NCI-H2196 treated with DMSO at 0.1 percent for 48 hours (cell line): ENCODE data around the gene MMP11.
"Not testable (repeated sequence)": the region's sequence is repeated elsewhere in the genome, so short reads cannot be mapped to it uniquely, and the experiment has no call there.

Experiments used
- DNase-seq: peaks from one replicate; lab custom pipeline; 2025; ENCODE audit not compliant: unreplicated experiment; lab: John Stamatoyannopoulos, UW

MMP11 gene, protein sequence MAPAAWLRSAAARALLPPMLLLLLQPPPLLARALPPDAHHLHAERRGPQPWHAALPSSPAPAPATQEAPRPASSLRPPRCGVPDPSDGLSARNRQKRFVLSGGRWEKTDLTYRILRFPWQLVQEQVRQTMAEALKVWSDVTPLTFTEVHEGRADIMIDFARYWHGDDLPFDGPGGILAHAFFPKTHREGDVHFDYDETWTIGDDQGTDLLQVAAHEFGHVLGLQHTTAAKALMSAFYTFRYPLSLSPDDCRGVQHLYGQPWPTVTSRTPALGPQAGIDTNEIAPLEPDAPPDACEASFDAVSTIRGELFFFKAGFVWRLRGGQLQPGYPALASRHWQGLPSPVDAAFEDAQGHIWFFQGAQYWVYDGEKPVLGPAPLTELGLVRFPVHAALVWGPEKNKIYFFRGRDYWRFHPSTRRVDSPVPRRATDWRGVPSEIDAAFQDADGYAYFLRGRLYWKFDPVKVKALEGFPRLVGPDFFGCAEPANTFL

DNA sequence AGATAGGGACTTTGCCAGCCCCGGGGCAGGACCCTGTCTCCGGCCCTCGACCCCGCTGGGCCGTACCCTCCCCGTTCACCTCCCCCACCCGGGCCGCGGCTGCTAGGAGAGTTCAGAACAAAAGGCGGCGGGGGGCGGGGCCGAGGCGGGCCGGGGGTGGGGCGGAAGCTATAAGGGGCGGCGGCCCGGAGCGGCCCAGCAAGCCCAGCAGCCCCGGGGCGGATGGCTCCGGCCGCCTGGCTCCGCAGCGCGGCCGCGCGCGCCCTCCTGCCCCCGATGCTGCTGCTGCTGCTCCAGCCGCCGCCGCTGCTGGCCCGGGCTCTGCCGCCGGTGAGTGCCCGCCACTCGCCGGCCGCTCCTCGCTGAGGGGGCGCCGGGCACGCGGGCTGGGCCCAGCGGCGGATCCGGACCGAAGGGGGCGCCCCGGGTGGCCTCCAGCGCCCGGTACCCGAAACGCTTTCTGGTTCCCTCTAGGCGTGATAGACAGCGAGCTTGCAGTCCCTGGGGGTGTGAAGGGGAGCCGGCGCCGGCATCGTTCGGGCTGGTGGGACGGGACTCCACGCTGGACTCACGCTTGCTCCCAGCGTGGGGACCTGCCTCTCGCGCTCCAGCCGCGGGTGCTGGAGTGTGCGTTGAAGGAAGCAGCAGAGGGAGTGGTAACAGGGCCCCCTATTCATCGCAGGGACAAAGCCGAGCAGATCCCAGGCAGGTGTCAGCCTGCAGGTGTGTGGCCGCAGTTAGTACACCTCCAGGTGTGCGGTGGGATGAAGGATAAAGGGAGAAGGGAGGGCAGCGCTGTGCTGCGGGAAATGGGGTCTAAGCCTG lies at the start of gene MMP11:
Gene MMP11 (plus strand): TSS at position 201 of the 825 bp plus-strand sequence. CDS start 22 bp downstream, at position 223.
- DNase-seq: no peak

DNA sequence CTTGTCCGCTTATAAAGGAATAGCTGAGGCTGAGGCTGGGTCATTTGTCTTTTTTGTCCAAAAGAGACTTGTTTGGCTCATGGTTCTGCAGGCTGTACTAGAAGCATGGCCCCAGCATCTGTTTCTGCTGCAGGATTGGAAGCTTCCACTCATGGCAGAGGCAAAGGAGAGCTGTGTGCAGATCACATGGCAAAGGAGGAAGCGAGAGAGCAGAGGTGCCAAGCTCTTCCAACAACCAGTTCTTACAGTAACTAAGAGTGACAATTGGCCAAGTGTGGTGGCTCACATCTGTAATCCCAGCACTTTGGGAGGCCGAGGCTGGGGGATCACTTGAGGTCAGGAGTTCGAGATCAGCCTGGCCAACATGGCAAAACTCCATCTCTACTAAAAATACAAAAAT lies 44.5 kb upstream of the MMP11 start:
- DNase-seq: not testable (repeated sequence)

DNA sequence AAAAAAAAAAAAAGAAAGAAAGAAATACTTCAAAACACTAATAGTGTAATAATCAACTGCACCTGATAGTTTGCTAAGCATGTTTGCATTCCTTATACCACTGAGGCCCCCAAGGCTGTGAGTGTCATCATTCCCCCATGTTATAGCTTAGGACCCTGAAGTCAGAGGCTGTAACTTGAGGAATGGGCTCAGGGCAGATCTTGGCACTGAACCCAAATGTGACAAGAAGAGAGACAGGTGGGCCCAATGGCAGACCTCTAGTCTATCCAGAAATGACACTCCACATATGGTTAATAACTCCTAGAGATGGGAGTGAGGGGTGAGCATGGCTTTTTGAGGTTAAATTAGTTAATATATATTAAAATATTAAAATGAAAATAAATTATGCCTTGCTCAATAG lies 35.0 kb upstream of the MMP11 start:
- DNase-seq: no peak

DNA sequence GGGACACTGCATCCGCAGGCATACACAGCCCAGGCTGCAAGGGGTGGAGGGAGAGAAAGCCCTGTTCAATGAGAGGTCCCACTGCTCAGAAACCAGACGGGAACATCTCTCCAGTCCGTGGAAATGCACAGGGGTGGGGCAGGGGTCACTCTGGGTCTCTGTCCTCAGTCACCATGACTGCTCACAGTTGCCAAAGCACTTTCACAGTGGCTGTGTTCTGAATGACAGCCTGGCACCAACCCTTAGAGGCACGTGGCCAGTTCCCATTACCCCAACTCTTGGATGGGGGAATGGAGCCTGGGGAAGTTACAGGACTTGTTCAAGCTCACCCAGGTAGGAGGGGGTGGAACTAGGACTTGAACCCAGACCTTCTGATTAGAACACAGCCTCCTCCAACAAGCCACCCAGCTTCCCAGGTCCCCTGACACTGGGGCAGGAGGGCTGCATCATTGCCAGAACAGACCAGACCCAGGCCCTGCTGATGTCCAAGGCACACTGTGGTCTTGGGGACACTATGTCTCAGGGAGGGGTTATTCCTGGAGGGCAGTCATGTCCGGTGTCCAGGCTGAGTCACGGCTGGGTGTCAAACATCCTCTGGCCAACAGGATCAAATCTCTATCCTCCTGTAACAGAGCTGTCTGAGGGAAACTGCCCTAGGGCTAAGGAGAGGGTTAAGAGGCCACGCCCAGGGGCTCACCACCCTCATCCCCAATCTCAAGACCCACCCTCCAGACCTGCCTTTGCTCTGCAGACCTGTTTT lies 30.0 kb upstream of the MMP11 start:
- DNase-seq: no peak

DNA sequence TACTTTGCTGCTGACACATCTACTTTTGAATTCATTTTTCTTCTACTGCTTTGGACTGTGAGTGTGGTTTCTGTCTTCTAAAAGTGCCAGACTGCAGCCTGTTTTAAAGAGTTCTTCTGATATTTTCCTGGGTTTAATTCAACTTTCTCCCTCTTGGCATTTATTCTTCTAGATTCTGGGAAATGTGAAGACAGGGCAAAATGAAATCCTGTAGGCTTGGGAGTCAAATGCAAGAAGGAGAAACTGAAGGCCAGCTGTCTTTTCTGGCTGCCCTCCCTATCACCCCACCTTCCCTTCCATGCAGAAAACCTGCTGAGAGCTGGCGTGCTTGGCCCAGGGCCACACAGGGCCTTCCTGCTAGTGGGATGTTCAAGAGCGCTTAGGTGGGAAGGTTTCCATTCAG lies 29.3 kb upstream of the MMP11 start:
- no peak for DNase-seq

DNA sequence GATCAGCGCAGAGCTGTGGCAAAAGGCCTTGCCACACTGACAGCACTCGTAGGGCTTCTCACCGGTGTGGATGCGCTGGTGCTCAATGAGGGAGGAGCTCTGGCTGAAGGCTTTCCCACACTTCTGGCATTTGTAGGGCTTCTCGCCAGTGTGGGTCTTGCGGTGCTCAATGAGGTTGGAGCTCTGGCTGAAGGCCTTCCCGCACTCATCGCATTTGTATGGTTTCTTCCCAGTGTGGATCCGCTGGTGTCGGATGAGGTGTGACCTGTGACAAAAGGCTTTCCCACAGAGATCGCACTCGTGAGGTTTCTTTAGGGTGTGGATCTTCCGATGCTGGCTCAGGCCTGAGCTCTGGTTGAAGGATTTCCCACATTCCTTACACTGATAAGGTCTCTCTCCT lies 28.6 kb upstream of the MMP11 start:
- DNase-seq: no peak

DNA sequence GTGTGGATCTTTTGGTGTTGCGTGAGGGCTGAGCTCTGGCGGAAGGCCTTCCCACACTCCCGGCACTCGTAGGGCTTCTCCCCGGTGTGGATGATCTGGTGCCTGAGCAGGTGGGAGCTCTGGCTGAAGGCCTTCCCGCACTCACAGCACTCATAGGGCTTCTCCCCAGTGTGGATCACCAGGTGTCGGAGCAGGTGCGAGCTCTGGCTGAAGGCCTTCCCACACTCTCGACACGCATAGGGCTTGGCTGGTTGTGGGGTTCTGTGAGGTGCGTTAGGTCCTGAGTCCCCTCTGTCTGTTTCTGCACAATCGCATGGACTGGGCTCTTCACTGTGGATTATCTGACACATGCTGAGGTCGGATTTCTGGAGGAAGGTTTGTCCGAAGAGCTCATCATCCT lies 28.2 kb upstream of the MMP11 start:
- no peak for DNase-seq

DNA sequence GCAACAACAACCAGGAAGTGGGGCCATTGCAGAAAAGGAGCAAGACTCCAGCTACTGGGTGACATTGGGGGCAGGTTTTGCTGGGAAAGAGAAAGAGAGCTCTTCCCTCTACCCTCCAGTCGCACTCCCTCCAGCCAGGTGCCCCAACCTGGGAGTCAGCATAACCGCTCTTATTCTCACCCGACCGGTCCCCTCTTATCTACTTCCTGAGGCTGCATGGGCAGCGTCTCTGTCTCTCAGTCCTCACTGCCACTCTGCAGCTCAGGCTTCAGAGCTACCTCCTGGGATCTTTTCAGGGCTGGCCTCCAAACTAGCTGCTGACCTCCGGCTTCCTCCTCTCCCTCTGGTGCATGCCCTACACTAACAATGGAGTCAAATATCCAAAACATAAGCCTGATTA lies 26.9 kb upstream of the MMP11 start:
- DNase-seq: no peak

DNA sequence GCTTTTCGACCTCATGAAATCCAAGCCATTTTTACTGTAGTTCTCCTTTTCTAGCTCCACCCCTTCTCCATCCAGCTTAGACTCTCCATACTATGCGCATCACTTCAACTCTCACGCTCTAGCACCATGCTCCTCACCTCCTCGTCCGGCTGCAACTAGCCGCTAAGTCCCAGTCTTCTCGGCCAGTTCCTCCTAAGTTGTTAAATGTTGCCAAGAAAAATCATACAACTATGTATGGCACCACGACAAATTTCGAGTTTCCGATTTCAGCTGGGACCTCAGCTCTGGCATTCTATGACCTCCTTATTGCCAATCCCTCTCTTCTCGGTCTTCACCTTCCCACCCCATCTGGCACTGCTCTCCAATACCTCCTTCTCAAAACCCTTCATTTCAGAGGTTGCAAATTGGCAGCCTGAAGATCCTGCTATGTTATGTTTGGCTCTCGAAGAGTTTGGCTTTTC lies 22.8 kb upstream of the MMP11 start:
- DNase-seq: no peak

DNA sequence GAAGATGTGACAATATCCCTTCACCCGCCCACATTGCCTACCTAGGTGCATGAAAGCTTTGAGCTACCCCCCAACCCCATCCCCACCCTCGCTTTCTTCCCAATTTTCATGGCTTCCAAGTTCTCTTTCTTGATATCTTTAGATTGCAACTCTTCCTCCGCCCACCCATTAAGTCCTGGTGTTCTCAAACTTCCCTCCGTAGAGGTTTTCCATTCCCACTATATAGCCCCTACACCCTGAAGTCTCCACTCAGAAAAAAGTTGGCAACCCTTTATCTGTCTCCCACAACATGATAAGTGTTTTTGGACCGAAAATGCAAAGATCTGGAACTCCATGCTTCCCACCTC lies 22.3 kb upstream of the MMP11 start:
- DNase-seq: no peak

DNA sequence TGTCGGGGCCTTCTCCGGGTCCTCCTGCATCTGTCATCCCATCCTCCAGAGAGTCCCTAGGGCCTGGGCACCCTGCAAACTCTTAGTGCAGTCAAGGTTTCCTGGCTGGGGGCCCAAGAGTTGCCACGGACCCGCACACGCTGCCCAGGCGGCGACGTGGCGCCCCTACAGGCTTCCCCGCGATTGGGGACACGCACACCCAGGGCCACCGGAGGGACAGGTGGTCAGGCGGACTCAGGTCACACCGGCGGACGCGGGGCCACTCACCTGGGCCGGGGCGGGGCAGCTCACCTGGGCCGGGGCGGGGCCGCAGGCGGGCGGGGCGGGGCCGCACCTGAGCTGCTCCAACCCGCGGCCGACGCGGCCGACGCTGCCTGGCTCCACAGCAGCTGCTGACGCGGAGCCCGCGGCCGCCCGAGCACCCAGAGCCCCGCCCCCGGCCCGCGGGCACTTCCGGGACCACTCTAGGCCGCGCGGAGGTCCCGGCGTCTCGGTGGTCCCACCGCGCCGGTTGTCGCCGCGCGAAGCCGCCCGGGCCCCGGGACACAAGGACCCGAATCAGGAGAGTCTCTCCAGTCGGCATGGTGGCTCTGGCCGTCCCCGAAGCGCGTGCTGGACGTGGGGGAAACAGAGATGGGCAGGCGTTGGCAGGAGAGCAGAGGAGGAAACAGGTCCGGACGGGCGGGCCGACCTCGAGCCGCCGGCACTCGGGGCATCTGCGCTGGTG lies 21.8 kb upstream of the MMP11 start, which contains the start of gene ZNF70:
Gene ZNF70 (minus strand): TSS at position 399 of the 727 bp plus-strand sequence. CDS start 5,972 bp downstream, outside the sequence.
- DNase-seq: peak; percentile 35

DNA sequence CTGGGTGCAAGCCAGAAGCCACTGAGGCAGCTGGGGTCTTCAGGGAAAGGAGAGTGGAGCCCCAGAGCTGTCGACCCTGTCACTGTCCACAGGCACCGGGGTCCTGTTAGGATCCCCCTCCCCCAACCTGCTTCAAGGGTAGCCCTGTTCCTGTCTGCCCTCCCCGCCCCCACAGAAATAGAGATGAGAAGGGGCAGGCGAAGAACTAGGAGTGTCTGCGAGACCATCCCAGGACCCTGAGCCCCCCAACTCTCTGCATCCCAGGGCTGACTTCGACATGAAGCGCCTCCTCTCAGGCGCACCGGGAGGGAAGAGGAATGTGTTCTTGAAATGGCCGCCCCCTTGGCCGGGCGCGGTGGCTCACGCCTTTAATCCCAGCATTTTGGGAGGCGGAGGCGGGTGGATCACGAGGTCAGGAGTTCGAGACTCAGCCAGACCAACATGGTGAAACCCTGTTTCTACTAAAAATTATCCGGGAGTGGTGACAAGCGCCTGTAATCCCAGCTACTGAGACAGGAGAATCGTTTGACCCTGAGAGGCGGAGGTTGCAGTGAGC lies 21.1 kb upstream of the MMP11 start:
- no peak for DNase-seq

DNA sequence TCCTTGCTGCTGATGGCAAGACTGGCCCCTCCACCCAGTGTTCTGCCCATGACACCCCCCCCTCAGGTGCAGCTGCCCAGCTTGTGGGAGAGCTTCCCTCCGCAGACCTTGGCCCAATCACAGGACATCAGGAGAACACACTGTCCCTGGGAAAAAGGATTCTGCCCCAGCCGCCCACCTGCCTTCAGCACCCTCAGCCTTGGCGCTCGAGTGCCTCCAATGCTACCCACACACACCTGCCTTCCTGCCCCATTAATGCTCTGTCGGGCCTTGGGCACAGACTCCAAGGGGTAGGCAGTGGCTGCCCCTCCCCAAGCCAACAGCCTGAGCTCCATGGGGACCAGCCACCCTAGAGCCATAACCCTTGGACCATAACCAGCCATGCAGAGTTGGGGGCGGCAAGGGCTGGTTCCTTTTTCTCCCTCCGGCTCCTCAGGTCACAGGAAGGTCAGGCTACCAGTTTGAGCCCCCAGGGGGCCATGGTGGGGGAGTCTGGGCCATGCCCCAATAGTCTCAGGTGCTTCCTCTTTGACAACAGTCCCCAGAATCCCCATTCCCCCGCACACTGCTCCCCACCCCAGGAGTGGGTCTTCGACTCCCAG lies 20.5 kb upstream of the MMP11 start:
- no peak for DNase-seq

DNA sequence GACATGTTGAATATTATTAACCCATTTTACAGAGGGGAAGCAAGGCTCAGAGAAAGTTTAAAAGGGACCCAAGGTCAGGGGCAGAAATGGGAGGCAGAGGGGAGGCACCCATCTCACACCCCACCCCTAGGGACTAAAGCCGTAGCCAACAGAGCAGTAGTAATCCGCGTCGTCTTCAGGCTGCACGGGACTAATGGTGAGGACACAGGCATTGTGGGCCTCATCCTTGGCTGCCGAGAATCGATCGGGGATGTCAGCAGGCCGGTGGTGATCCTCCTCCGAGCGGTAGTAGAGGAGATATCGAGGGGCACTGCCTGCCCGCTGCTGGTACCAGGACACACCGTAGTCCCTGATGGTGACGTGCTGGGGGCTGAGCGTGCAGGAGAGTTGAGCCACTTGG lies 19.9 kb upstream of the MMP11 start:
- no peak for DNase-seq

DNA sequence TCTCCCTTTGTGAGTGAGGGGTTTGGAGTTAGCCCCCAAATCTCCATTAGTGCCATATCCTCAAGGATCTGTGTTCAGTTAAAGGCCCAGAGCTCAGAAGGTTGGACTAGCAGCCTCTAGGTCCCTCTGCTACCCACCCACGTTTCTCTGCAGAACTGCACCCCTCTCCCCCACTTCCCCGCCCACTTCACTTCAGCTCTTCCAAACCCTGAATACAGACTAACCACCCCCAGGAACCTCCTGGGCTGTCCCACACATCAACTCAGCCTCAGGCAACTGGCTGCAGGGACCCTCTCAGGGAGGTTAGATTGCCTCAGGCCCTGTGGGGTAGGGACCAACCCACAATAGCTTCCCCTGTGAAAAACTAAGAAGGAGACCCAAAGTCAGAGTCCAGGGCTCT lies 19.3 kb upstream of the MMP11 start:
- no peak for DNase-seq

DNA sequence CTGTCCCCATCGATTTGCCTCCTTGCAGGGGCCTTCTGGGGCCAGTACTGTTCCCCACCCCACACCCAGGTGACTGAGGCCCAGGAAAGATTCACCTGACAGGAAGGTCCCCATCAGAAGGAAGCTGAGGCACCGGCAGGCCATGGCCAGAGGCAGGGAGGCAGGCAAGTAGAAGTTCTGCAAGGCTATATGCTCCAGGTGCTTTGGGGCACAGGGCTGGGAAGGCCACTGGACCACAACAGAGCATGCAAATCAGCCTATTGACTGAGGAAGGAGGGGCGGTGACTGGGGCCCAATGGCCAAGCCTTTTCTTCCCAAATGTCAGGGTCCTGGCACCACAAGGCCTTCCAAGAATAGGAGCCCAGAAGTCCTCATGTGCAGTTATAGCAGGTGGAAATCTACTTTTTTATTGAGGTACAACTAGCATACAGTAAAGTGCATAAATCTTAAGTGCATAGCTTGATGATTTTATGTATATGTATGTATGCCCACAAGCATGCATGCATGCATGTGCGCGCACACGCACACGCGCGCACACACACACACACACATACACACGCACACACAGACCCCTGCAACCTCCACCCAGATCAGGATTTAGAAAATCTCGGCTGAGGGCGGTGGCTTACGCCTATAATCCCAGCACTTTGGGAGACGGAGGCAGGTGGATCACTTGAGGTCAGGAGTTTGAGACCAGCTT lies 18.3 kb upstream of the MMP11 start, which contains the start of gene VPREB3:
Gene VPREB3 (minus strand): TSS at position 206 of the 700 bp plus-strand sequence. CDS start 62 bp downstream, at position 144.
- DNase-seq: no peak

DNA sequence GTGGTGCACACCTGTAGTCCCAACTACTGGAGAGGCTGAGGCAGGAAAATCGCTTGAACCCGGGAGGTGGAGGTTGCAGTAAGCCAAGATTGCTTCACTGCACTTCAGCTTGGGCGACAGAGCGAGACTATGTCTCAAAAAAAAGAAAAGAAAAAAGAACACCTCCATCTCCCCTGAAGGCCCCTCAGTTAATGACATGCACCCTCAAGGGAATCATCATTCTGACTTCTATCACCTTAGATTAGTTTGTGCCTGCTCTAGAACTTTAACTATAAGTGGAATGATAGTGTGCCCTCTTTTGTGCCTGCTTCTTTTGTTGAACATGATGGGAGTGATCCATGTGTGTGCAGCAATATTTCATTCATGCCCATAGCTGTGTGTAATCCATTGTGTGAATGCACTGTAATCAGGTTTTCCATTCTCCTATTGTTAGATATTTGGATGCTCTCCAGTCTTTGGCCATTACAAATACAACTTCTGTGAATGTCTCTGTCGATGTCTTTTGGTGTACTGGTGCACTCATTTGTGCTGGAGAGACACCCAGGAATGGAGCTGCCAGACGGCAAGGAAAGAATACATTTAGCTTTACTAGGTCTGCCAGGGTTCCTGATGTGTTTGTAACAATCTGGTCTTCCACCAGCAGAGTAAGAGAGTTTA lies 17.5 kb upstream of the MMP11 start:
- DNase-seq: no peak

DNA sequence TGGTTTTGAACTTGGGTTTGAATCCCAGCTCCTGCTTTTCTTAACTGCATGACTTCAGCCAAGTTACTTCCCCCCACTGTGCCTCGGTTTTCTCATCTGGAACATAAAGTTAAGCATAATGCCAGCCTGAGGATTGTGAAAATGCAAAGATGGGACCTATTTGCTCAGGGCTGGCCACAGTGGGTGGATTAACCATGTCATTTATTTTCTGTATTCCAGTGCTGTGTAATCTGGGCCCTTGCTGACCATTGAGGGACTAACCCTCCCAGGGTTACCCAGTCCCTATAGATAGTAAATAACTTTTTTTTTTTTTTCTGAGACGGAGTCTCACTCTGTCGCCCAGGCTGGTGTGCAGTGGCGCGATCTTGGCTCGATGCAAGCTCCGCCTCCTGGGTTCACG lies 16.9 kb upstream of the MMP11 start:
- no peak for DNase-seq

DNA sequence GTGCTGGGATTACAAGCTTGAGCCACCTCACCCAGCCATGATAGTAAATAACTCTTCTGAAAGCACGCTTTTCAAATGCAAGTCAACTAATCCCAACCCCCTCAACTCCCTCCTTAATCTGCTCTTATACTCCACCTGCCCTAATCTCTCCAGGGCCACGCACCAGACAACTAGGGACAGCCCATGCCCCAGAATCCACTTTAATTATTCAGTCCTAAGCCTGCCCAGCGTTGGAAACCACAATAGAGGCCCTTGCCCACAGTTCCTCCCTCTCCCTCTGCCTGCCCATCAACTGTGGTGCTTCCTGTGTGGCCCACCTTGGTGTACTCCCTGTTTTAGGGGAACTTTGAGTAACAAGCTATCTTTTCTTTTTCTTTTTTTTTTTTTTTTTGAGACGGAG lies 15.8 kb upstream of the MMP11 start:
- no peak for DNase-seq
